Ascending aorta (tissue), 2 donors: Measurements from ENCODE around the gene EMSY. TPM values are rescaled to one million over a fixed set of nuclear protein-coding genes. Genes with fewer than 3 reads are reported as not detected.
A peak's percentile ranks its signal among the peaks of the same experiment; 100 is the strongest.

Experiments used
- DNase-seq, 2 donors: peaks; one replicate each; pipeline ENCODE4 v3.0.0-alpha.2; 2019; ENCODE audit warnings: low spot score in 2 of 2
- H3K27ac ChIP-seq, 2 donors: fragments of 200-600 bp; sonication (generic); one replicate each; pipeline ENCODE4 v1.5.1; 2016 to 2017; ENCODE audit warnings: mild to moderate bottlenecking in 1 of 2
- H3K27me3 ChIP-seq: fragments of 200-600 bp; sonication (generic); one replicate; pipeline ENCODE4 v1.5.1; 2017
- H3K36me3 ChIP-seq, 2 donors: fragments of 200-600 bp; sonication (generic); one replicate each; pipeline ENCODE4 v1.5.1; 2016
- H3K4me1 ChIP-seq, 2 donors: fragments of 200-600 bp; sonication (generic); one replicate each; pipeline ENCODE4 v1.5.1; 2016 to 2017; ENCODE audit warnings: mild to moderate bottlenecking in 1 of 2
- H3K4me3 ChIP-seq, 2 donors: fragments of 200-600 bp; sonication (generic); one replicate each; pipeline ENCODE4 v1.5.1; 2016 to 2017; ENCODE audit warnings: mild to moderate bottlenecking in 1 of 2
- H3K9me3 ChIP-seq, 2 donors: fragments of 200-600 bp; sonication (generic); one replicate each; pipeline ENCODE4 v1.5.1; 2016
- intact Hi-C: fragments of 100-400 bp; cut with DNase I; formaldehyde crosslinking; loops from one replicate; pipeline ENCODE4 v1.15.1; 2023
- total RNA-seq: library from RNA; depleted of rRNA; stranded (reverse); fragments of >200 nt; gene quantifications from one replicate; pipeline ENCODE4 v1.1.0, GENCODE V29; 2016
- TF ChIP-seq, protein P1 (sequence below), 3 experiments: fragments of 200-600 bp in 2 of 3; fragments of 450-650 bp in 1 of 3; sonication (generic) in 2 of 3; IDR thresholded peaks; one replicate each; pipeline ENCODE4 v1.5.1; 2016 to 2019; ENCODE audit warnings: antibody characterized with exemption in 3 of 3, mild to moderate bottlenecking in 1 of 3, moderate library complexity in 1 of 3

The EMSY gene
- total RNA-seq, 1 donor from 2014 or later, result 7.5 TPM

DNA sequence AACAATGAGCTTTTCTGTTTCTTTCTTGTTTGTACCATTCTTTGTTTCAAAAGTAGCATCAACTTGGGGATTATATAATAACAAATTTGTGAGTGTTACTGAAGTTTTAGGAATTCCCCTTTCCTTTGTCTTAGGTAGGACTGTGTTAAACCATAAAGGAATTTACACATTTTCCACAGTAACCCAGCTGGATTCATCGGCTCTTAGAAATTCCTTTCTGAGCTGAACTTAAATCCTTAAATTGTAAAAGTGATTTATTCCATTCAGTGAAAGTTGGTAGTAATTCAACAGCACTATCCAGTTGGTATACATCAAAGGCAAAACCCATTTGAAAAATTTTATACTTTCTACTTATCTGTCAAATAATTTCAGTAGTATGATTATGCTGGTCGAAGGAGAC, 11.8 kb downstream of the EMSY start:
- DNase-seq, result no peak
- Histone ChIP-seq H3K27ac (no peak overlapping the region), H3K4me3 (no peak overlapping the region), H3K9me3 (no peaks in the 10 kb centered on the region), H3K36me3 (peaks cover 13 to 20% of the 10 kb centered on the region in 2 donors), H3K27me3 (no peaks in the 10 kb centered on the region), H3K4me1 (no peaks in the 10 kb centered on the region)
- TF ChIP-seq, protein P1, sequence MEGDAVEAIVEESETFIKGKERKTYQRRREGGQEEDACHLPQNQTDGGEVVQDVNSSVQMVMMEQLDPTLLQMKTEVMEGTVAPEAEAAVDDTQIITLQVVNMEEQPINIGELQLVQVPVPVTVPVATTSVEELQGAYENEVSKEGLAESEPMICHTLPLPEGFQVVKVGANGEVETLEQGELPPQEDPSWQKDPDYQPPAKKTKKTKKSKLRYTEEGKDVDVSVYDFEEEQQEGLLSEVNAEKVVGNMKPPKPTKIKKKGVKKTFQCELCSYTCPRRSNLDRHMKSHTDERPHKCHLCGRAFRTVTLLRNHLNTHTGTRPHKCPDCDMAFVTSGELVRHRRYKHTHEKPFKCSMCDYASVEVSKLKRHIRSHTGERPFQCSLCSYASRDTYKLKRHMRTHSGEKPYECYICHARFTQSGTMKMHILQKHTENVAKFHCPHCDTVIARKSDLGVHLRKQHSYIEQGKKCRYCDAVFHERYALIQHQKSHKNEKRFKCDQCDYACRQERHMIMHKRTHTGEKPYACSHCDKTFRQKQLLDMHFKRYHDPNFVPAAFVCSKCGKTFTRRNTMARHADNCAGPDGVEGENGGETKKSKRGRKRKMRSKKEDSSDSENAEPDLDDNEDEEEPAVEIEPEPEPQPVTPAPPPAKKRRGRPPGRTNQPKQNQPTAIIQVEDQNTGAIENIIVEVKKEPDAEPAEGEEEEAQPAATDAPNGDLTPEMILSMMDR (IDR thresholded peaks at IDR 0.05), result no peak
- intact Hi-C loops, result no loop called here

DNA sequence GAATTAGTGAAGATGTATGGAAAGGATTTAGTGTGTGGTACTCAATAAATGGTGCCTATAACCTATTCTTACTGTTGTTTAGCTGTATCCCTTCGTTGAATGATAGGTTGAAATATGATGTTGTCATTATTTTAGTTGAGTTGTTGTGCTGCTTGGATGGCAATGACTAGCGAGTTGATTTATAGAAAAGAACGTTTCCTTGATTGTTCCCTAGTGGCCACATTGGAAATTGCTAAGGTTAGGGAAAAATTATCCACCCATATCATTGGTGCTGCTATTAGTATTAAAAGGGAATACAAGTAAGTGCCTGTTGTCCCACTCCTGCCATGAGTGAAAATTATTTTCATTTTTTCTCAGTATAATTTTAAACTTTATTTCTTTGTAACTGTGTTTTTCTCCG, 14.5 kb downstream of the EMSY start:
- no peaks in the 10 kb centered on the region for H3K9me3 ChIP-seq
- H3K36me3 ChIP-seq, result peaks cover 5 to 16% of the 10 kb centered on the region in 2 donors
- no peak overlapping the region for H3K4me3 ChIP-seq
- H3K4me1 ChIP-seq, result no peaks in the 10 kb centered on the region
- no peak overlapping the region for H3K27ac ChIP-seq
- TF ChIP-seq, protein P1 (IDR thresholded peaks at IDR 0.05), result peak in 1 of 3 experiments; percentile 4
- no peak for DNase-seq
- intact Hi-C loops, result no loop called here
- no peaks in the 10 kb centered on the region for H3K27me3 ChIP-seq

DNA sequence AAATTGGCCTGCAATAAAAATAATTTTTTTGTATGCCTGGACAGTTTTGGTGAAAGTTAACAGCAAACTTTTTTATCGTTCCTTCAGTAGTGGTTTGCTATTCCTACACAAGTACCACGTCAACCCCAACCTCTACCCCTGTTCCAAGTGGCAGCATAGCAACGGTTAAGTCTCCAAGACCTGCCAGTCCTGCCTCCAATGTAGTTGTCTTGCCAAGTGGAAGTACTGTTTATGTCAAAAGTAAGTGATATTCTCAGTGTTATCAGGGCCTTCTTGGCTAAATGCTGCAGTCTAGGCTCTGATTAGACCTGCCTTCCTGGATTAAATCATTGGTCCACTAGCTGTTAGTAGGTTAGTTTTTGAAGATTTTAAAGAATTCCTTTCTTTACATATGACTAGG, 15.0 kb downstream of the EMSY start:
- Histone ChIP-seq H3K4me3 (no peak overlapping the region), H3K27me3 (no peaks in the 10 kb centered on the region), H3K27ac (no peak overlapping the region), H3K36me3 (peaks cover 7 to 20% of the 10 kb centered on the region in 2 donors), H3K4me1 (no peaks in the 10 kb centered on the region), H3K9me3 (no peaks in the 10 kb centered on the region)
- intact Hi-C loops, result no loop called here
- no peak for DNase-seq
- TF ChIP-seq, protein P1 (IDR thresholded peaks at IDR 0.05), result no peak

DNA sequence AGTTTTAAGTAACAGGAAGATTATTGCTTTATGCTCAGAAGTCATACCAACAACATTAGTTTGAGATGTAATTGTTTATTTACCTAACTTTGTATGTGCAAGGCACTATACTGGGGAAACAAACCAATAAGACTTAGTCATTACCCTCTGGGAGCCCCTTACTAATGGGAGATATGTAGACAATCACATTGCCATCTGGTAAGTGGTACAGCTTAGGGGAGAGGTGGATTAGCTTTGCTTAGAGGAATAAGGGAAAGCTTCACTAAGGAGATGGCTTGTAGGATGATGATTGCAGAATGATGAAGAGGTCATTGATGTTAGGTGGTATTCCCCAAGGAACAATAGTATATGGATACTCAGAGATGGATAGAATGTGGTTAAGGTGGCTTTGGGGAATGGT, 17.5 kb downstream of the EMSY start:
- H3K4me3 ChIP-seq, result no peak overlapping the region
- TF ChIP-seq, protein P1 (IDR thresholded peaks at IDR 0.05), result no peak
- no peaks in the 10 kb centered on the region for H3K9me3 ChIP-seq
- H3K27me3 ChIP-seq, result no peaks in the 10 kb centered on the region
- H3K27ac ChIP-seq, result no peak overlapping the region
- intact Hi-C loops, result no loop called here
- no peaks in the 10 kb centered on the region for H3K4me1 ChIP-seq
- H3K36me3 ChIP-seq, result peaks cover 20 to 23% of the 10 kb centered on the region in 2 donors
- DNase-seq, result no peak

DNA sequence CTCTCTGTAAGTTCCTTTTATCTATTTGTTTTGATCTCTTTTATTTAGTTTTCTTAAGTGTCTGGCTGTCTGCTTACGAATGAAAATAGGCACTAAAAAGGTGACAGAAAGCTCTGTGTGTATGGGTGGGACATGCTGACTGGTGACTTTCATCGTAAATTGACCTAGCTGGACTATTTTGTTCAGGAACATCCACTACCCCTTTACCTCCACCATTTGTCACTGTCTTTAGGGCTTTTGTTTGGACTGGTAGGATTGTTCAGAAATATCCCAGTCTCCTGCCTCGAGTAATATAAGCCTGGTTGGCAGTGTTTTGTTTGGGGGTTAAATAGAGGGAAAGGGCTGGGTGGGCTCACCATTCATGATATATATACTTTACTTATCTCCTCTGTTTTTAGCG, 20.9 kb downstream of the EMSY start:
- no peak for DNase-seq
- Histone ChIP-seq H3K36me3 (peaks cover 15 to 25% of the 10 kb centered on the region in 2 donors), H3K27ac (no peak overlapping the region), H3K4me3 (no peak overlapping the region), H3K4me1 (no peaks in the 10 kb centered on the region), H3K9me3 (no peaks in the 10 kb centered on the region), H3K27me3 (no peaks in the 10 kb centered on the region)
- intact Hi-C loops, result no loop called here
- TF ChIP-seq, protein P1 (IDR thresholded peaks at IDR 0.05), result no peak

DNA sequence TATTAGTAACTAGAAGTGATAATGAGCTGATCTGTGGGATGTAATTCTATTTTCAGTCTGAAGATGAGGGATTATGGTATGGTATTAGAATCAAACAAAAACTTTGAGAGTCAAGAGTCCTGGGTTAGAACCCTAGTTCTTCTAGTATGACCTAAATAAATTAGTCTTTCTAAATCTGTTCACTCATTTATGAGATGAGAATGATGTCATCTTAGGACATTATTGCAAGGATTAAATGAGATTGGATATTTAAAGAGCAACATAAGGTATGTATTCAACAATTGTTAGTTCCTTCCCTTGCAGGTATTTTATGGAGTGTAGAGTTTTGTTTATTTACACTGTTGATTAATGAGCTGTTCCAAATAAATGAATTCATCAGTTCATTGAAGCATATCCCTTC, 21.8 kb downstream of the EMSY start:
- TF ChIP-seq, protein P1 (IDR thresholded peaks at IDR 0.05), result no peak
- no peak for DNase-seq
- Histone ChIP-seq H3K4me3 (no peak overlapping the region), H3K27ac (no peak overlapping the region), H3K36me3 (peaks cover 13 to 30% of the 10 kb centered on the region in 2 donors), H3K9me3 (no peaks in the 10 kb centered on the region), H3K27me3 (no peaks in the 10 kb centered on the region), H3K4me1 (no peaks in the 10 kb centered on the region)
- intact Hi-C loops, result no loop called here
